Measurements from ENCODE around the gene DNAI4. TPM values are rescaled to one million over a fixed set of nuclear protein-coding genes. Genes with fewer than 3 reads are reported as not detected.

The DNAI4 gene
- total and polyA plus RNA-seq, 2 experiments from 2014 or later, result 0.90 to 3.8 TPM

GRCh38 chr1:66927528-66927927 lies 2.9 kb upstream of the DNAI4 start:
- H3F3A ChIP-seq (replicated peaks; ENCODE audit: low read depth), result peaks cover 7% of the 10 kb centered on the region; the same call in 1 of the 2 replicates
- DNase-seq (ENCODE audit: low spot score) (no peak), ATAC-seq (no peak)
- H3K4me3 Mint-ChIP-seq, result no peak overlapping the region
- no peaks in the 10 kb centered on the region for H3K27me3 ChIP-seq (ENCODE audit: insufficient read depth)
- peaks cover 34% of the 10 kb centered on the region for H3K4me1 ChIP-seq (ENCODE audit: insufficient read depth)
- H3K4me2 ChIP-seq, result no peak overlapping the region
- peaks cover 8% of the 10 kb centered on the region for H3K27me3 Mint-ChIP-seq (ENCODE audit: insufficient read depth, low read depth, poor library complexity)
- H3K4me1 Mint-ChIP-seq, result peaks cover 29% of the 10 kb centered on the region
- H2AFZ ChIP-seq, result no peak overlapping the region
- no peak overlapping the region for H3K27ac Mint-ChIP-seq
- peaks cover 62% of the 10 kb centered on the region for H3K79me2 ChIP-seq (replicated peaks; ENCODE audit: insufficient read depth)
- H3K36me3 ChIP-seq (ENCODE audit: insufficient read depth), result no peaks in the 10 kb centered on the region
- H3K4me3 ChIP-seq, result no peak overlapping the region
- H4K20me1 ChIP-seq (replicated peaks; ENCODE audit: insufficient read depth), result 0 out of 2 replicates have a peak, but pooled peaks cover 5% of the 10 kb centered on the region
- TF ChIP-seq EZH2phosphoT487 (IDR thresholded peaks at IDR 0.05; ENCODE audit: unreplicated experiment), result no peak
- no peak for TF ChIP-seq ZNF462 (CRISPR knock-in tag; IDR thresholded peaks at IDR 0.05)
- TF ChIP-seq REST (IDR thresholded peaks at IDR 0.05; ENCODE audit: unreplicated experiment), result no peak
- no peak for TF ChIP-seq ZNF331 (CRISPR knock-in tag; IDR thresholded peaks at IDR 0.05; ENCODE audit: low read depth)
- TF ChIP-seq CREB1 (CRISPR knock-in tag; IDR thresholded peaks at IDR 0.05; ENCODE audit: low read depth), result no peak
- no peak for TF ChIP-seq EZH2 (IDR thresholded peaks at IDR 0.05; ENCODE audit: low read depth, unreplicated experiment)
- TF ChIP-seq CTCF (conservative IDR thresholded peaks at IDR 0.05; ENCODE audit: low read depth in 2 of 2), result no peak
- TF ChIP-seq NANOG (IDR thresholded peaks at IDR 0.05; ENCODE audit: borderline replicate concordance), result no peak
- no peak for TF ChIP-seq JUNB (IDR thresholded peaks at IDR 0.05; ENCODE audit: unreplicated experiment)
- TF ChIP-seq STAT1 (IDR thresholded peaks at IDR 0.05; ENCODE audit: unreplicated experiment), result no peak
- TF ChIP-seq ZNF114 (CRISPR knock-in tag; IDR thresholded peaks at IDR 0.05), result no peak
- no peak for TF ChIP-seq POLR2AphosphoS5 (IDR thresholded peaks at IDR 0.05; ENCODE audit: low read depth)
- no peak for TF ChIP-seq ETS1 (IDR thresholded peaks at IDR 0.05)
- no peaks in the 10 kb centered on the region for H3K9me2 ChIP-seq (ENCODE audit: insufficient read depth)
- no peak overlapping the region for H3K27ac ChIP-seq (ENCODE audit: low read depth)
- no peaks in the 10 kb centered on the region for H3K9me3 Mint-ChIP-seq
- no peaks in the 10 kb centered on the region; the same call in 2 of the 3 replicates for H3K36me3 Mint-ChIP-seq (ENCODE audit: low read depth)
